GM12875 (cell line): Measurements from ENCODE around the gene MEDAG.

Source experiments
- H3K4me3 ChIP-seq: one replicate; pipeline ENCODE4 v1.5.1; 2011; ENCODE audit warnings: low read depth, low read length, control low read depth
- TF ChIP-seq, protein P1 (sequence below): IDR thresholded peaks from 2 replicates; pipeline ENCODE4 v1.5.1; 2011; ENCODE audit warnings: low read depth, mild to moderate bottlenecking, control low read depth, inconsistent platforms, low read length, moderate library complexity, borderline replicate concordance; ENCODE audit not compliant: insufficient read depth

MEDAG gene

GRCh38 chr13:30863231-30863630 lies 42.8 kb upstream of the MEDAG start:
- H3K4me3 ChIP-seq: no peak overlapping the region
- TF ChIP-seq, protein P1, sequence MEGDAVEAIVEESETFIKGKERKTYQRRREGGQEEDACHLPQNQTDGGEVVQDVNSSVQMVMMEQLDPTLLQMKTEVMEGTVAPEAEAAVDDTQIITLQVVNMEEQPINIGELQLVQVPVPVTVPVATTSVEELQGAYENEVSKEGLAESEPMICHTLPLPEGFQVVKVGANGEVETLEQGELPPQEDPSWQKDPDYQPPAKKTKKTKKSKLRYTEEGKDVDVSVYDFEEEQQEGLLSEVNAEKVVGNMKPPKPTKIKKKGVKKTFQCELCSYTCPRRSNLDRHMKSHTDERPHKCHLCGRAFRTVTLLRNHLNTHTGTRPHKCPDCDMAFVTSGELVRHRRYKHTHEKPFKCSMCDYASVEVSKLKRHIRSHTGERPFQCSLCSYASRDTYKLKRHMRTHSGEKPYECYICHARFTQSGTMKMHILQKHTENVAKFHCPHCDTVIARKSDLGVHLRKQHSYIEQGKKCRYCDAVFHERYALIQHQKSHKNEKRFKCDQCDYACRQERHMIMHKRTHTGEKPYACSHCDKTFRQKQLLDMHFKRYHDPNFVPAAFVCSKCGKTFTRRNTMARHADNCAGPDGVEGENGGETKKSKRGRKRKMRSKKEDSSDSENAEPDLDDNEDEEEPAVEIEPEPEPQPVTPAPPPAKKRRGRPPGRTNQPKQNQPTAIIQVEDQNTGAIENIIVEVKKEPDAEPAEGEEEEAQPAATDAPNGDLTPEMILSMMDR: no peak

- no peak overlapping the region for H3K4me3 ChIP-seq
- TF ChIP-seq, protein P1: no peak
Measured at GRCh38 chr13:30863796-30864195, 42.3 kb upstream of the MEDAG start.

GRCh38 chr13:30864433-30865122 lies 41.5 kb upstream of the MEDAG start:
- no peak overlapping the region for H3K4me3 ChIP-seq
- TF ChIP-seq, protein P1: no peak

- H3K4me3 ChIP-seq: no peak overlapping the region
Measured at GRCh38 chr13:30865123-30866049, 40.7 kb upstream of the MEDAG start.

GRCh38 chr13:30866677-30867076 lies 39.4 kb upstream of the MEDAG start:
- TF ChIP-seq, protein P1: no peak
- no peak overlapping the region for H3K4me3 ChIP-seq

More at GRCh38 chr13:30865123-30866049, 40.7 kb upstream of the MEDAG start:
- TF ChIP-seq, protein P1: peak; percentile 90

DNA sequence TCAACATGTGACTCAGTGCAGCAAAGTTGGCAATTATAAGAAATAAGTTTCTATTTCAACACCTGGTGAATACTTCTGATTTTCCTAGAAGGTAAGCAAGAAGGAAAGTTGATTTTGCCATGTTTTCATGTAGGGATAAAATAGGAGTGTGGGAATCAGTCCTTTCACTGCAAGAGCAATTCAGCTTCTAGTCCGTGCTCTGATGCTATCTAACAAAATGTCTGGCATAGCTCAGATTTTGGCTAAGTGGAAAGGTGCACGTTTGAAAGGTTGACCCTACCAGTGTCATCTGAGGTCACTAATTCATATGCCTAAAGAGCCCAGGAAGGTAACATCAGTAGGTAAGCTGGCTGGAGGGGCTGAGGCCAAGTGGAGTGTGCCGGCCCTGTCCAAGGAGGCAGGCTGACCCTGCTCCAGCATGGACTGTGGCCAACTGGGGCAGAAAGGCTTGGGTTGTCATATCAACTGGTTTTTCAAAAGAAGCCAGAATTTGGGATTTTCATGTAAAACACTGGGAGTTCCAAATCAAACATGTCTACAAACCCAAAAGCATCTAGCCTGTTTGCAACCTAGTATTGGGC lies 38.9 kb upstream of the MEDAG start:
- H3K4me3 ChIP-seq: no peak overlapping the region
- TF ChIP-seq, protein P1: no peak
